Transverse colon (tissue), 4 donors: Measurements from ENCODE around the gene NIT2. TPM values are rescaled to one million over a fixed set of nuclear protein-coding genes. Genes with fewer than 3 reads are reported as not detected.

ENCODE experiments used
- DNase-seq: peaks from one replicate; pipeline ENCODE4 v3.0.0-alpha.2; 2019
- H3K27ac ChIP-seq, 4 donors: fragments of 200-600 bp; sonication (generic); 2 replicates each; pipeline ENCODE4 v1.5.1; 2016 to 2018; ENCODE audit warnings: inconsistent platforms in 4 of 4
- H3K27me3 ChIP-seq: fragments of 200-600 bp; sonication (generic); 2 replicates; pipeline ENCODE4 v1.5.1; 2017; ENCODE audit warnings: inconsistent platforms
- H3K36me3 ChIP-seq, 4 donors: fragments of 200-600 bp; sonication (generic); 2 replicates each; pipeline ENCODE4 v1.5.1; 2017 to 2019; ENCODE audit warnings: inconsistent platforms in 4 of 4
- H3K4me1 ChIP-seq, 4 donors: fragments of 200-600 bp; sonication (generic); 2 replicates each; pipeline ENCODE4 v1.5.1; 2017 to 2020; ENCODE audit warnings: inconsistent platforms in 4 of 4
- H3K4me3 ChIP-seq, 4 donors: fragments of 200-600 bp; sonication (generic); 1 replicate in 1 of 4; 2 replicates in 3 of 4; pipeline versions ENCODE4 v1.5.1 to v1.6.1; 2017 to 2019; ENCODE audit warnings: inconsistent platforms in 4 of 4
- H3K9me3 ChIP-seq, 2 donors: fragments of 200-600 bp; sonication (generic); 2 replicates each; pipeline ENCODE4 v1.5.1; 2017 to 2019; ENCODE audit warnings: inconsistent platforms in 2 of 2
- EP300 ChIP-seq: sonication (generic); formaldehyde crosslinking; IDR thresholded peaks from one replicate; pipeline ENCODE4 v1.6.1; 2017; ENCODE audit warnings: antibody characterized with exemption, low read depth
- POLR2A ChIP-seq: fragments of 450-650 bp; IDR thresholded peaks from one replicate; pipeline ENCODE4 v1.6.1; 2016; ENCODE audit warnings: antibody characterized with exemption, mild to moderate bottlenecking, moderate library complexity
- POLR2AphosphoS5 ChIP-seq, 3 donors: sonication (generic); formaldehyde crosslinking; IDR thresholded peaks; one replicate each; pipeline ENCODE4 v1.6.1; 2016; ENCODE audit warnings: antibody characterized with exemption in 3 of 3
- WGBS, 2 donors: methylation state at CpG; one replicate each; pipeline ENCODE4 v1.1.5; 2018; ENCODE audit warnings: low coverage in 1 of 2; 5-methylcytosine and 5-hydroxymethylcytosine counted together
- in situ Hi-C, 4 donors: fragments of 200-750 bp; cut with MboI; loops; one replicate each; pipeline versions ENCODE4 v1.15.0 to v1.15.1; 2017; ENCODE audit warnings: low sequenced_read_pairs in 3 of 4, low pct_ligation_motif_present in 1 of 4, low pct_unique_long_range_greater_than_20kb in 1 of 4
- intact Hi-C: fragments of 100-400 bp; cut with DNase I; formaldehyde crosslinking; loops from one replicate; pipeline ENCODE4 v1.15.1; 2023; ENCODE audit warnings: low total_unique reads
- total RNA-seq, 4 donors: library from RNA; depleted of rRNA; stranded (reverse); fragments of >200 nt; gene quantifications; one replicate each; pipeline ENCODE4 v1.1.0, GENCODE V29; 2016
- TF ChIP-seq, protein P1 (sequence below), 5 experiments: fragments of 200-600 bp in 3 of 5; fragments of 450-650 bp in 2 of 5; sonication (generic) in 3 of 5; IDR thresholded peaks; 1 replicate in 2 of 5; 2 replicates in 3 of 5; pipeline ENCODE4 v1.5.1; 2016 to 2017; ENCODE audit warnings: antibody characterized with exemption in 5 of 5, inconsistent platforms in 3 of 5, mild to moderate bottlenecking in 2 of 5, moderate library complexity in 1 of 5

The NIT2 gene
- total RNA-seq, 4 donors from 2014 or later: 13.8 to 25.1 (median 18.8) TPM

DNA sequence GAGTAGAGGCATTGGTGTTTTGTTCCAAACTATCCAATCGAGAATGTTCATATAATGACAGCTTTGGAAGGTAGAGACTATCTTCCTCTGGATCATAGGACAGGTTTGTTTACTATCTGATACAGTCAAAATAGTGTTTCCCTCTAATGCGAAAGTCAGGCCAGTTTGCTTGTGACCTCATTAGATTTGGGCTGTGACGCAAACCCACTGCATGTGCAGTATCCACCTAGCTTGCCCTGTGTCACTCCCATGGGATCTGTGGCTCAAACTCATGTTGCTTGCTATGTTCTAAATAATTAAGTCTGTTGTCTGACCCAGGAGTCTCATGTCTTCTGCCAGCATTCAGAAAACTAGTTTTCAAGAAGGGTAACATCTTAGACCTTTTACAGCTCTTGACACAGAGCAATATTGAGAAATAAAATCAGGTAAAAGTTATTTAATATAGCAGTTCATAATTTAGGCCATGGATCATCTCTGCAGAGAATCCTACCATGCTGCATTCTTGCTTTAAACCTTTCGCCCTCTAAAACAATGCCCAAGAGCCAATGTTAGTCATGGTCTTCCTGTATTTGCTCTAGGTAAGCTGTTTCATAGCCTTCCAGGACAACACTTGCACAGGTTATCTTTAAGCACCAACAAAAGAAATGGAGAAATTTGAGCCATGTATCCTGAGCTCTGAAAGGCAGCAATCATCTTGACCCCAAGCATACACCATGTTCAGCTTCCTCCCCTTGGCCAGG lies 26.4 kb downstream of the NIT2 start:
- Histone ChIP-seq H3K9me3 (no peaks in the 10 kb centered on the region), H3K4me3 (no peak overlapping the region), H3K27ac (no peak overlapping the region), H3K27me3 (no peaks in the 10 kb centered on the region), H3K4me1 (no peaks in the 10 kb centered on the region), H3K36me3 (peaks cover 0 to 27% (median 3%) of the 10 kb centered on the region in 4 donors)
- DNase-seq: no peak
- TF ChIP-seq, protein P1, sequence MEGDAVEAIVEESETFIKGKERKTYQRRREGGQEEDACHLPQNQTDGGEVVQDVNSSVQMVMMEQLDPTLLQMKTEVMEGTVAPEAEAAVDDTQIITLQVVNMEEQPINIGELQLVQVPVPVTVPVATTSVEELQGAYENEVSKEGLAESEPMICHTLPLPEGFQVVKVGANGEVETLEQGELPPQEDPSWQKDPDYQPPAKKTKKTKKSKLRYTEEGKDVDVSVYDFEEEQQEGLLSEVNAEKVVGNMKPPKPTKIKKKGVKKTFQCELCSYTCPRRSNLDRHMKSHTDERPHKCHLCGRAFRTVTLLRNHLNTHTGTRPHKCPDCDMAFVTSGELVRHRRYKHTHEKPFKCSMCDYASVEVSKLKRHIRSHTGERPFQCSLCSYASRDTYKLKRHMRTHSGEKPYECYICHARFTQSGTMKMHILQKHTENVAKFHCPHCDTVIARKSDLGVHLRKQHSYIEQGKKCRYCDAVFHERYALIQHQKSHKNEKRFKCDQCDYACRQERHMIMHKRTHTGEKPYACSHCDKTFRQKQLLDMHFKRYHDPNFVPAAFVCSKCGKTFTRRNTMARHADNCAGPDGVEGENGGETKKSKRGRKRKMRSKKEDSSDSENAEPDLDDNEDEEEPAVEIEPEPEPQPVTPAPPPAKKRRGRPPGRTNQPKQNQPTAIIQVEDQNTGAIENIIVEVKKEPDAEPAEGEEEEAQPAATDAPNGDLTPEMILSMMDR (IDR thresholded peaks at IDR 0.05): no peak
- TF ChIP-seq POLR2AphosphoS5 (IDR thresholded peaks at IDR 0.05) (no peak), EP300 (no peak), POLR2A (no peak)
- in situ Hi-C loops: no loop called here
- 97 to 100% methylated on average over 3 to 4 of the region's 4 CpGs for WGBS, 2 donors
- intact Hi-C loops: no loop called here

DNA sequence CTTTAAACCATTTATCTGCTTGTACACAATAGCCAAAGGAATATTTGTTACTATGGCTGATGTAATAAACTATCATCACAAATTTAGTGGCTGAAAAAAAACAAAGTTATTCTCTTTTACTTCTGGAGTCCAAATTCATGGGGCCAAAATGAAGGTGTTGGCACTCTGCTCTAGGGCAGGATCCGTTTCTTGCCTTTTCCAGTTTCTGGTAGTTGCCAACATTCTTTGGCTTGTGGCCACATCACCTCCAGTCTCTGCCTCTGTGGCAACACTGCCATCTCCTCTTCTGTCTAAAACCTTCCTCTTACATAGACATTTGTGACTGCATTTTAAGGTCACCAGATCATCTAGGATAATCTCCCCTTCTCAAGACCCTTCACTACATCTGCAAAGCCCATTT lies 27.3 kb downstream of the NIT2 start:
- TF ChIP-seq POLR2A (no peak), EP300 (no peak), POLR2AphosphoS5 (IDR thresholded peaks at IDR 0.05) (no peak)
- TF ChIP-seq, protein P1 (IDR thresholded peaks at IDR 0.05): no peak
- H3K27me3 ChIP-seq: no peaks in the 10 kb centered on the region
- WGBS, 2 donors: 78 to 80% methylated on average over 1 of the region's 1 CpG
- intact Hi-C loops (no loop called here), in situ Hi-C loops (no loop called here)
- H3K36me3 ChIP-seq: peaks cover 0 to 37% (median 8%) of the 10 kb centered on the region in 4 donors
- DNase-seq: no peak
- no peak overlapping the region for H3K27ac ChIP-seq
- H3K4me3 ChIP-seq: no peak overlapping the region
- no peaks in the 10 kb centered on the region for H3K4me1 ChIP-seq
- H3K9me3 ChIP-seq: no peaks in the 10 kb centered on the region

DNA sequence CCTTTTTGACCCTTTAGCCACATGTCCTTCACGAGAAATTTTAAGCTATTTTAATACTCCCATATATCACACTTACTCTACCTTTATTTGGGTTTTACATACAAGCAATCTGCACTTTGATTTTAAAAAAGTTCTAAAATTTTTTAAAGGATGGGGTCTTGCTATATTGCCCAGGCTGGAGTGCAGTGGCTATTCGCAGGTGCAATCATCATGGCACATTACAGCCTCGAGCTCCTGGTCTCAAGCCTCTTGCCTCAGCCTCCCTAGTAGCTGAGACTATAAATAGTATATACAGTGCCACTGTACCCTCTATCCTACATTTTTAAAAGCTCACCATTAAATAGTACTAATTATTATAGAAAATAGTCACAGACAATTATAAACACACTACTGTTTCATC lies 29.9 kb downstream of the NIT2 start:
- no peak for TF ChIP-seq POLR2A
- no peak for TF ChIP-seq POLR2AphosphoS5 (IDR thresholded peaks at IDR 0.05)
- TF ChIP-seq, protein P1 (IDR thresholded peaks at IDR 0.05): no peak
- TF ChIP-seq EP300: no peak
- in situ Hi-C loops (no loop called here), intact Hi-C loops (no loop called here)
- no peak for DNase-seq
- Histone ChIP-seq H3K27ac (no peak overlapping the region), H3K36me3 (peaks cover 0 to 40% (median 10%) of the 10 kb centered on the region in 4 donors), H3K9me3 (no peaks in the 10 kb centered on the region), H3K27me3 (no peaks in the 10 kb centered on the region), H3K4me1 (no peaks in the 10 kb centered on the region), H3K4me3 (no peak overlapping the region)
- 92 to 100% methylated on average over 2 to 3 of the region's 3 CpGs for WGBS, 2 donors

DNA sequence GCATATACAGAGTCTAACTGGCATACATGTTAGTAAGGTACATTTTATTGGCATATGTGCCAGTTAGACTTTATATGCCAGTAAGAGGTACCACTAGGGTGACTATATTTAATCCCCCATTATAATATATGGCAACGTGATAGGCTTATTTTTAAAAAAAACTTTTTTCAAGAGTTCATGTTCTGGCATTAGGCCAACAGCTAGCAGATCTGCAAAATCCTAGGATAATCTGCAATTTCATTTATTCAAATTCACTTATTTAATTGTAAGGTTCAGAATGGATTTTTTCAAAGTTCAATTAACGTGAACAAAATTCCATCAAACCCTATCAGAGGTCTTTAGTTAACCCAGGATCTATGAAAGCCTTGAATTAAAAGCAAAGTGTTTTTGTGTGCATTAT lies 31.9 kb downstream of the NIT2 start:
- H3K9me3 ChIP-seq: no peaks in the 10 kb centered on the region
- peaks cover 0 to 50% (median 17%) of the 10 kb centered on the region in 4 donors for H3K36me3 ChIP-seq

More for the DNA sequence above, 31.9 kb downstream of the NIT2 start:
- in situ Hi-C loops: no loop called here
- Histone ChIP-seq H3K4me1 (no peaks in the 10 kb centered on the region), H3K27ac (no peak overlapping the region), H3K27me3 (no peaks in the 10 kb centered on the region), H3K4me3 (no peak overlapping the region)
- TF ChIP-seq, protein P1 (IDR thresholded peaks at IDR 0.05): no peak
- TF ChIP-seq EP300 (no peak), POLR2A (no peak), POLR2AphosphoS5 (IDR thresholded peaks at IDR 0.05) (no peak)
- DNase-seq: no peak
- WGBS, 2 donors: 83 to 88% methylated on average over 2 of the region's 2 CpGs
- intact Hi-C loops: no loop called here
